Mesothelial cell of epicardium (in vitro differentiated cells): Measurements from ENCODE around the gene ANAPC7. TPM values are rescaled to one million over a fixed set of nuclear protein-coding genes. Genes with fewer than 3 reads are reported as not detected.
"Not testable (repeated sequence)": the region's sequence is repeated elsewhere in the genome, so short reads cannot be mapped to it uniquely, and the experiment has no call there.

ENCODE experiments used
- DNase-seq, 2 experiments: peaks; one replicate each; pipeline ENCODE4 v3.0.0; 2021; ENCODE audit warnings: low spot score in 2 of 2; ENCODE audit not compliant: unreplicated experiment in 2 of 2
- H3K27ac Mint-ChIP-seq: 2 replicates; pipeline ENCODE4 v1.8.0; 2021; ENCODE audit warnings: mixed read lengths
- H3K27me3 Mint-ChIP-seq: 2 replicates; pipeline ENCODE4 v1.8.0; 2021; ENCODE audit warnings: low read depth, mixed read lengths
- H3K36me3 Mint-ChIP-seq: 2 replicates; pipeline ENCODE4 v1.8.0; 2021; ENCODE audit warnings: mixed read lengths
- H3K4me1 Mint-ChIP-seq: 2 replicates; pipeline ENCODE4 v1.8.0; 2021; ENCODE audit warnings: mixed read lengths
- H3K4me3 Mint-ChIP-seq: 2 replicates; pipeline ENCODE4 v1.8.0; 2021; ENCODE audit warnings: mild to moderate bottlenecking, moderate library complexity, mixed read lengths
- H3K9me3 Mint-ChIP-seq: 2 replicates; pipeline ENCODE4 v1.8.0; 2021; ENCODE audit warnings: mixed read lengths
- CTCF ChIP-seq: fragments of 200-600 bp; sonication (generic); IDR thresholded peaks from one replicate; pipeline ENCODE4 v1.5.0; 2021; ENCODE audit warnings: antibody characterized with exemption; ENCODE audit not compliant: unreplicated experiment
- total RNA-seq: library from RNA; stranded (reverse); gene quantifications from 3 replicates; pipeline ENCODE4 v1.2.1, GENCODE V29; 2021

ANAPC7 gene
- total RNA-seq, 1 donor from 2014 or later = 62.8 TPM

DNA sequence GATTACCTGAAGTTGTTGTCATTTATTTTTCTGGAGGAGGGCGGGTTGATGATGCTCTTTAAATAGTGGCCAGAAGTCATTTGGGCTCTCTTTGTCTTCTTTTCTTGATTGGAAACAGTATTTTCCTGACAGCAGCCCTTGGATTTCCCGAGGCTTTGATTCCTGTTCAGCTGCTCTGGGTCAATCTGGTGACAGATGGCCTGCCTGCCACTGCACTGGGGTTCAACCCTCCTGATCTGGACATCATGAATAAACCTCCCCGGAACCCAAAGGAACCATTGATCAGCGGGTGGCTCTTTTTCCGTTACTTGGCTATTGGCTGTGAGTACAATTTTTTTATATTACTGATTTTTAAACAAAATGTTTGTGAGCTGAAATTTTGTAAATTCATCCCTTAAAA, 60.4 kb downstream of the ANAPC7 start:
- Mint-ChIP-seq H3K27ac (no peak overlapping the region), H3K9me3 (no peaks in the 10 kb centered on the region), H3K4me3 (no peak overlapping the region), H3K4me1 (peaks cover 3% of the 10 kb centered on the region), H3K36me3 (peaks cover 70% of the 10 kb centered on the region), H3K27me3 (no peaks in the 10 kb centered on the region)
- DNase-seq = peak in 1 of 2 experiments; percentile 25
- TF ChIP-seq CTCF = no peak

- H3K27me3 Mint-ChIP-seq = no peaks in the 10 kb centered on the region
- peaks cover 3% of the 10 kb centered on the region for H3K4me1 Mint-ChIP-seq
- peak in 1 of 2 experiments; percentile 17 for DNase-seq
- no peak overlapping the region for H3K4me3 Mint-ChIP-seq
- no peak for TF ChIP-seq CTCF
- H3K9me3 Mint-ChIP-seq = no peaks in the 10 kb centered on the region
- H3K27ac Mint-ChIP-seq = no peak overlapping the region
- peaks cover 66% of the 10 kb centered on the region for H3K36me3 Mint-ChIP-seq
Measured at GRCh38 chr12:110342157-110342556, 61.4 kb downstream of the ANAPC7 start.

- peak overlapping the region; percentile 56 for H3K27ac Mint-ChIP-seq
- no peak for DNase-seq
Measured at GRCh38 chr12:110340706-110341105, 62.8 kb downstream of the ANAPC7 start.

GRCh38 chr12:110340261-110340660, 63.2 kb downstream of the ANAPC7 start:
- not testable (repeated sequence) for H3K27me3 Mint-ChIP-seq, DNase-seq, H3K9me3 Mint-ChIP-seq, H3K4me1 Mint-ChIP-seq, H3K4me3 Mint-ChIP-seq
- Mint-ChIP-seq H3K27ac (peak overlapping the region; percentile 56), H3K36me3 (peaks cover 67% of the 10 kb centered on the region)

More at GRCh38 chr12:110340706-110341105, 62.8 kb downstream of the ANAPC7 start:
- no peak overlapping the region for H3K4me3 Mint-ChIP-seq
- H3K27me3 Mint-ChIP-seq = no peaks in the 10 kb centered on the region
- peaks cover 64% of the 10 kb centered on the region for H3K36me3 Mint-ChIP-seq
- no peak for TF ChIP-seq CTCF
- no peaks in the 10 kb centered on the region for H3K9me3 Mint-ChIP-seq
- peaks cover 3% of the 10 kb centered on the region for H3K4me1 Mint-ChIP-seq

DNA sequence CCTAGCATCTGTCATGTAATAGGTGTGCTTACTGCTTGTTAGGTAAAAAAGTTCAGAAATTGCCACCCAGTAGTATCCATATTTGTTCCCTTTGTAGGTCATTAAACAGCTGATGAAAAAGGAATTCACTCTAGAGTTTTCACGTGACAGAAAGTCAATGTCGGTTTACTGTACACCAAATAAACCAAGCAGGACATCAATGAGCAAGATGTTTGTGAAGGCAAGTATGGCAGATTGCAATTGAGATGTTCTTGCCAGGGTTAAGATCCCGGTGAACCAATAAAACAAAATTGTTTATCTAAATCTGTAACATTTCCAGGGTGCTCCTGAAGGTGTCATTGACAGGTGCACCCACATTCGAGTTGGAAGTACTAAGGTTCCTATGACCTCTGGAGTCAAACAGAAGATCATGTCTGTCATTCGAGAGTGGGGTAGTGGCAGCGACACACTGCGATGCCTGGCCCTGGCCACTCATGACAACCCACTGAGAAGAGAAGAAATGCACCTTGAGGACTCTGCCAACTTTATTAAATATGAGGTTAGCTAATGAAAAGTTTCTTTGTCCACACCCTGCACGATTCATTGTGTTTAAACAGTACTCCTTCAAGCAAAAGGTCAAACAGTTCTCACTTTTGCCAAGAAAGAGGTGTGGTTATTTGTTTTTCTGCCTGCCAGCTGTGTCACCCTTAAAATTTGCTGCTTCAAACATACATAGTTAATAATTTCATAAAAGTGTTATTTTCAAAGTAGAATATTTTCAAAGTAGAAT, 64.1 kb downstream of the ANAPC7 start:
- Mint-ChIP-seq H3K27ac (no peak overlapping the region), H3K36me3 (peaks cover 62% of the 10 kb centered on the region), H3K27me3 (no peaks in the 10 kb centered on the region), H3K4me1 (no peaks in the 10 kb centered on the region), H3K4me3 (no peak overlapping the region), H3K9me3 (no peaks in the 10 kb centered on the region)
- no peak for DNase-seq
- no peak for TF ChIP-seq CTCF

- no peak for DNase-seq
- peak; percentile 29 for TF ChIP-seq CTCF
- Mint-ChIP-seq H3K4me1 (no peaks in the 10 kb centered on the region), H3K9me3 (no peaks in the 10 kb centered on the region), H3K4me3 (no peak overlapping the region), H3K36me3 (peaks cover 61% of the 10 kb centered on the region), H3K27ac (no peak overlapping the region), H3K27me3 (no peaks in the 10 kb centered on the region)
Measured at GRCh38 chr12:110338754-110339153, 64.8 kb downstream of the ANAPC7 start.
